HCT116 (cell line): Measurements from ENCODE around the gene CCNK. TPM values are rescaled to one million over a fixed set of nuclear protein-coding genes. Genes with fewer than 3 reads are reported as not detected.

Experiments used
- ATAC-seq: fragments of 200-7000 bp; cut with Tn5 transposase; 2 replicates; pipeline ENCODE4 v1.9.1; 2020; ENCODE audit warnings: mild to moderate bottlenecking, moderate library complexity
- BruUV-seq: library from RNA; stranded (reverse); fragments of 400-500 nt; replicated peaks from 2 replicates; lab custom pipeline; 2021; lab: Mats Ljungman, UMichigan
- CTCF ChIA-PET: fragments of 300-600 bp; sonication (Branson Sonifier 250); formaldehyde crosslinking; loops from one replicate; lab custom pipeline; 2021; ENCODE audit warnings: antibody characterized with exemption; lab: Charles Lee
- POLR2A ChIA-PET: fragments of 300-600, 350-600 bp; sonication (Branson Sonifier 250); formaldehyde crosslinking; loops from one replicate; lab custom pipeline; 2021; ENCODE audit warnings: antibody characterized with exemption; lab: Charles Lee
- RAD21 ChIA-PET, 2 experiments: fragments of 300-600 bp; sonication (Branson Sonifier 250); formaldehyde crosslinking; loops; one replicate each; lab custom pipeline; 2023; ENCODE audit warnings: low total read pairs in 2 of 2; ENCODE audit not compliant: uncharacterized antibody in 2 of 2, unreplicated experiment in 2 of 2, low non-redundant PET in 1 of 2; lab: Charles Lee
- DNase-seq: peaks from one replicate; pipeline ENCODE4 v3.0.0-alpha.2; 2010; ENCODE audit warnings: low read depth, low spot score
- H2AFZ ChIP-seq: fragments of 200-600 bp; shearing (Covaris generic), sonication (generic); 2 replicates; pipeline ENCODE4 v1.6.1; 2017; ENCODE audit warnings: low read depth, mixed run types, mixed read lengths, antibody characterized with exemption, low read length; ENCODE audit not compliant: poor library complexity, severe bottlenecking
- H3K27ac ChIP-seq: 2 replicates; pipeline ENCODE4 v1.5.1; 2012; ENCODE audit warnings: low read depth, low read length
- H3K27me3 ChIP-seq: fragments of 200-600 bp; sonication (generic); 2 replicates; pipeline ENCODE4 v1.6.1; 2016; ENCODE audit warnings: mixed run types, low read length, mixed read lengths; ENCODE audit not compliant: insufficient read depth
- H3K36me3 ChIP-seq, 2 experiments: fragments of 200-500 bp in 1 of 2; fragments of 200-600 bp in 1 of 2; sonication (Bioruptor generic) in 1 of 2; sonication (generic) in 1 of 2; 2 replicates each; pipeline versions ENCODE4 v1.5.1 to v1.6.1; 2014 to 2016; ENCODE audit warnings: low read length in 2 of 2, inconsistent platforms in 1 of 2, mixed read lengths in 1 of 2, mixed run types in 1 of 2; ENCODE audit not compliant: insufficient read depth in 2 of 2, control insufficient read depth in 1 of 2
- H3K4me1 ChIP-seq, 2 experiments: fragments of 200-600 bp in 1 of 2; sonication (generic) in 1 of 2; 2 replicates each; pipeline versions ENCODE4 v1.5.1 to v1.6.1; 2012 to 2017; ENCODE audit warnings: low read length in 2 of 2, inconsistent platforms in 1 of 2, mild to moderate bottlenecking in 1 of 2, mixed read lengths in 1 of 2, mixed run types in 1 of 2, moderate library complexity in 1 of 2; ENCODE audit not compliant: insufficient read depth in 2 of 2, control insufficient read depth in 1 of 2
- H3K4me2 ChIP-seq: fragments of 200-600 bp; sonication (generic); 2 replicates; pipeline ENCODE4 v1.6.1; 2017; ENCODE audit warnings: mixed run types, low read length, mixed read lengths
- H3K4me3 ChIP-seq, 2 experiments: fragments of 200-600 bp in 1 of 2; sonication (generic) in 1 of 2; replicated peaks in 1 of 2; 2 replicates each; pipeline ENCODE4 v1.5.1; 2011 to 2016; ENCODE audit warnings: low read length in 2 of 2, control low read depth in 1 of 2, low read depth in 1 of 2, mild to moderate bottlenecking in 1 of 2, mixed read lengths in 1 of 2, mixed run types in 1 of 2
- H3K79me2 ChIP-seq: fragments of 200-600 bp; sonication (generic); 2 replicates; pipeline ENCODE4 v1.6.1; 2017; ENCODE audit warnings: mild to moderate bottlenecking, mixed run types, low read length, moderate library complexity, mixed read lengths; ENCODE audit not compliant: insufficient read depth
- H3K9ac ChIP-seq: fragments of 200-600 bp; sonication (generic); 2 replicates; pipeline ENCODE4 v1.6.1; 2016; ENCODE audit warnings: low read length, mixed read lengths
- H3K9me2 ChIP-seq: fragments of 200-600 bp; sonication (generic), shearing (Covaris generic); 2 replicates; pipeline ENCODE4 v1.6.1; 2017; ENCODE audit warnings: mixed run types, mild to moderate bottlenecking, moderate library complexity; ENCODE audit not compliant: insufficient read depth
- H3K9me3 ChIP-seq, 2 experiments: fragments of 200-500 bp in 1 of 2; fragments of 200-600 bp in 1 of 2; sonication (Bioruptor generic) in 1 of 2; sonication (generic) in 1 of 2; 2 replicates each; pipeline ENCODE4 v1.6.1; 2014 to 2017; ENCODE audit warnings: low read length in 2 of 2, mixed read lengths in 2 of 2, inconsistent platforms in 1 of 2, low read depth in 1 of 2, mild to moderate bottlenecking in 1 of 2, mixed run types in 1 of 2, moderate library complexity in 1 of 2; ENCODE audit not compliant: control insufficient read depth in 1 of 2, insufficient read depth in 1 of 2
- H4K20me1 ChIP-seq: fragments of 200-600 bp; sonication (generic), shearing (Covaris generic); 2 replicates; pipeline ENCODE4 v1.6.1; 2017; ENCODE audit warnings: mixed run types, mild to moderate bottlenecking, moderate library complexity; ENCODE audit not compliant: insufficient read depth
- EGR1 ChIP-seq: IDR thresholded peaks from 2 replicates; pipeline ENCODE4 v1.6.1; 2012; ENCODE audit warnings: low read depth
- EZH2 ChIP-seq: fragments of 200-600 bp; sonication (generic); IDR thresholded peaks from 2 replicates; pipeline ENCODE4 v1.6.1; 2017; ENCODE audit warnings: antibody characterized with exemption, mixed run types
- FOSL1 ChIP-seq: IDR thresholded peaks from 2 replicates; pipeline ENCODE4 v1.6.1; 2012; ENCODE audit warnings: low read depth
- JUND ChIP-seq: IDR thresholded peaks from 2 replicates; pipeline ENCODE4 v1.6.1; 2012
- TCF7L2 ChIP-seq: IDR thresholded peaks from 2 replicates; pipeline ENCODE4 v1.7.0; 2011; ENCODE audit warnings: borderline replicate concordance, inconsistent platforms; ENCODE audit not compliant: insufficient read depth, insufficient read length; ENCODE audit errors: extremely low read depth
- intact Hi-C: fragments of 100-400 bp; cut with micrococcal nuclease; formaldehyde crosslinking; loops from 2 replicates; pipeline ENCODE4 v1.10.0; 2022
- total RNA-seq: library from RNA; stranded (reverse); gene quantifications from one replicate; pipeline ENCODE4 v1.2.1, GENCODE V29; 2021; ENCODE audit not compliant: unreplicated experiment
- TF ChIP-seq, protein P1 (sequence below): IDR thresholded peaks from 2 replicates; pipeline ENCODE4 v1.6.1; 2012
- TF ChIP-seq, protein P2 (sequence below), 3 experiments: fragments of 200-600 bp in 1 of 3; sonication (generic) in 1 of 3; IDR thresholded peaks in 2 of 3; conservative IDR thresholded peaks in 1 of 3; 2 replicates each; pipeline ENCODE4 v1.5.1; 2012 to 2017; ENCODE audit warnings: low read depth in 2 of 3, low read length in 2 of 3, antibody characterized with exemption in 1 of 3, borderline replicate concordance in 1 of 3, control low read depth in 1 of 3, mild to moderate bottlenecking in 1 of 3, mixed read lengths in 1 of 3, mixed run types in 1 of 3, moderate library complexity in 1 of 3; ENCODE audit not compliant: insufficient read depth in 1 of 3
- TF ChIP-seq, protein P3 (sequence below): IDR thresholded peaks from 2 replicates; pipeline ENCODE4 v1.6.1; 2012

CCNK gene
- total RNA-seq, 1 experiment from 2014 or later: 68.2 TPM

GRCh38 chr14:99467336-99468078, 13.7 kb upstream of the CCNK start:
- TF ChIP-seq EGR1: no peak
- no peak for TF ChIP-seq FOSL1
- TF ChIP-seq, protein P1, sequence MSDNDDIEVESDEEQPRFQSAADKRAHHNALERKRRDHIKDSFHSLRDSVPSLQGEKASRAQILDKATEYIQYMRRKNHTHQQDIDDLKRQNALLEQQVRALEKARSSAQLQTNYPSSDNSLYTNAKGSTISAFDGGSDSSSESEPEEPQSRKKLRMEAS: no peak
- no peak for TF ChIP-seq TCF7L2
- TF ChIP-seq, protein P2, sequence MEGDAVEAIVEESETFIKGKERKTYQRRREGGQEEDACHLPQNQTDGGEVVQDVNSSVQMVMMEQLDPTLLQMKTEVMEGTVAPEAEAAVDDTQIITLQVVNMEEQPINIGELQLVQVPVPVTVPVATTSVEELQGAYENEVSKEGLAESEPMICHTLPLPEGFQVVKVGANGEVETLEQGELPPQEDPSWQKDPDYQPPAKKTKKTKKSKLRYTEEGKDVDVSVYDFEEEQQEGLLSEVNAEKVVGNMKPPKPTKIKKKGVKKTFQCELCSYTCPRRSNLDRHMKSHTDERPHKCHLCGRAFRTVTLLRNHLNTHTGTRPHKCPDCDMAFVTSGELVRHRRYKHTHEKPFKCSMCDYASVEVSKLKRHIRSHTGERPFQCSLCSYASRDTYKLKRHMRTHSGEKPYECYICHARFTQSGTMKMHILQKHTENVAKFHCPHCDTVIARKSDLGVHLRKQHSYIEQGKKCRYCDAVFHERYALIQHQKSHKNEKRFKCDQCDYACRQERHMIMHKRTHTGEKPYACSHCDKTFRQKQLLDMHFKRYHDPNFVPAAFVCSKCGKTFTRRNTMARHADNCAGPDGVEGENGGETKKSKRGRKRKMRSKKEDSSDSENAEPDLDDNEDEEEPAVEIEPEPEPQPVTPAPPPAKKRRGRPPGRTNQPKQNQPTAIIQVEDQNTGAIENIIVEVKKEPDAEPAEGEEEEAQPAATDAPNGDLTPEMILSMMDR (IDR thresholded peaks at IDR 0.05 in 2 of 3, conservative IDR thresholded peaks at IDR 0.05 in 1 of 3; ENCODE audit: borderline replicate concordance in 1 of 3, insufficient read depth in 1 of 3, low read depth in 2 of 3, low read length in 2 of 3): no peak
- TF ChIP-seq, protein P3, sequence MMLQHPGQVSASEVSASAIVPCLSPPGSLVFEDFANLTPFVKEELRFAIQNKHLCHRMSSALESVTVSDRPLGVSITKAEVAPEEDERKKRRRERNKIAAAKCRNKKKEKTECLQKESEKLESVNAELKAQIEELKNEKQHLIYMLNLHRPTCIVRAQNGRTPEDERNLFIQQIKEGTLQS: no peak
- TF ChIP-seq JUND: no peak
- TF ChIP-seq EZH2: no peak
- Histone ChIP-seq H3K79me2 (peaks cover 52% of the 10 kb centered on the region), H3K27ac (no peak overlapping the region), H3K4me2 (no peak overlapping the region), H3K9ac (no peak overlapping the region), H3K9me2 (no peaks in the 10 kb centered on the region), H3K9me3 (no peaks in the 10 kb centered on the region), H3K4me1 (no peaks in the 10 kb centered on the region), H2AFZ (no peak overlapping the region), H3K36me3 (peaks cover 0 to 9% of the 10 kb centered on the region in 2 experiments; a peak in 2 of 4 replicates), H4K20me1 (no peaks in the 10 kb centered on the region), H3K27me3 (no peaks in the 10 kb centered on the region), H3K4me3 (no peak overlapping the region)
- no TSS peak for BruUV-seq
- ChIA-PET CTCF (no interaction called here), POLR2A (interaction anchor here (1.4 kb wide), 1 partner anchor 14 kb away, joined by 4 read pairs; the partner anchor contains the start of genes CCNK and SETD3), RAD21 (no interaction called here)
- ATAC-seq (no peak), DNase-seq (no peak)
- intact Hi-C loops: no loop called here
